GM19035 (cell line): ENCODE results near the gene KCNJ13.

ENCODE experiments used
- ATAC-seq: cut with Tn5 transposase; IDR thresholded peaks from one replicate; pipeline ENCODE4 v1.9.1; 2021; ENCODE audit not compliant: unreplicated experiment

The KCNJ13 gene

DNA sequence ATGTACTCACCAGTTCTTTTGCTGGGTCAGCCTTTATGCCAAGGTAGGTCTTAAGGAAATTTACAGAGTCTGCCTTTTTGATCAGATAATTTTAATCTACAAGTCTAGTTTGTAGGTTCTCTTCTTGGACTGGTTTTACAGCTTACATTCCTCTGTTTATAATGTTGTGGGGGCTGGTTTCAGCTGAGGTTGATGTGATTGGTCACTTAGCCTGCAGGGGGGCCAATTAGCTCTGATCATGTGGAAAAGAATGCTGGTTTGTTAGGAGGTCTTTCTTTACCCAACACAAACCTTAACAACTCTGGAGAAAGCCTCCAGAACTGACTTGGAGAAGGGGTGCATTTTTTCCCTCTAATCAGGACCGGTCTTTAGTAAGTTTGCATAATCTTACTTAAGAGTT, at the start of gene KCNJ13:
TSS of gene KCNJ13 (minus strand) at position 131 of the 400 bp plus-strand sequence. CDS start 5,203 bp downstream, outside the sequence.
- no peak for ATAC-seq

DNA sequence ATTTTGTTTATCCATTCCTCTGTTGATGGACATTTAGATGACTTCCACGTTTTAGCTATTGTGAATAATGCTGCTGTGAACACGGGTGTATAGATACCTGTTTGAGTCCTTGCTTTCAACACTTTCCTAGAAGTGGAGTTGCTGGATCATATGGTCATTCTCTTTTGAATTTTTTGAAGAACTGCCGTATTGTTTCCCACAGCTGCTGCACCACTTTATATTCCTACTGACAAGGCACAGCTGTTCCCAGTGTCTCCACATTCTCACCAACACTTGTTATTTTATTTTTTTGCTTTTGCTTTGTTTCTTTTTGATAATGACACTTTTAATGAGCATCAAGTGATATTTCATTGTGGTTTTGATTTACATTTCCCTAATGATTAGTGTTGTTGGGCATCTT, 41.4 kb upstream of the KCNJ13 start:
- ATAC-seq = no peak

DNA sequence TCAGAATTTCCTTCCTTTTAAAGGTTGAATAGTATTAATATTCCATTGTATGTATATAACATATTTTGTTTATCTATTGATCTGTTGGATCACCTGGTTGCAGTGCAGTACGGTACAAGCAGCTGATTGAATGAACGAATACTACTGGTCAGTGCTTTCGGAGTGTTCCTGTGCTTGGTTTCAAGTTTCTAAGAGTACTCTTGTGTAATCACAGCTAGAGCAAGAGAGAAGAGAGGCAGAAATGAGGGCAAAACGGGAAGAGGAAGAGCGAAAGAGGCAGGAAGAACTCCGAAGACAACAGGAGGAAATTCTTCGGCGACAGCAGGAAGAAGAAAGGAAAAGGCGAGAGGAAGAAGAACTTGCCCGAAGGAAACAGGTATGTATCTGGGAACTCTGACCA, 40.3 kb upstream of the KCNJ13 start:
- ATAC-seq = no peak

DNA sequence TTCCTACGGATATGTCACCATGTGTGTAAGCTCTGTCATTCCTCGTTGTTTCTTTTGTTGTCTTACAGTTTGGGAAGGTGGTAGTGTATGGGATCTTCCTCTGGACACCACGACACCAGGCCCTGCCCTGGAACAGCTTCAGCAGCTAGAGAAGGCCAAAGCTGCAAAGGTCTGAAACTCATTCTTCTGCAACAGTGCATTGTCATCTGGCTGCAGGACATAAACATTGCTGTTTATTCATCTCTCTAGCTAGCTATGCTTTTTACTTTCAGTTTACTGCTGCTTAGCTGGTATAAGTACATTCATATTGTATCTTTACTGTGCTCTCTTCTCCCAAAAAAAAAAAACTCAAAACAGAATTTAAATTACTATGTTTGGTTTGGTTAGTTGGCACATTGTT, 39.2 kb upstream of the KCNJ13 start:
- no peak for ATAC-seq

DNA sequence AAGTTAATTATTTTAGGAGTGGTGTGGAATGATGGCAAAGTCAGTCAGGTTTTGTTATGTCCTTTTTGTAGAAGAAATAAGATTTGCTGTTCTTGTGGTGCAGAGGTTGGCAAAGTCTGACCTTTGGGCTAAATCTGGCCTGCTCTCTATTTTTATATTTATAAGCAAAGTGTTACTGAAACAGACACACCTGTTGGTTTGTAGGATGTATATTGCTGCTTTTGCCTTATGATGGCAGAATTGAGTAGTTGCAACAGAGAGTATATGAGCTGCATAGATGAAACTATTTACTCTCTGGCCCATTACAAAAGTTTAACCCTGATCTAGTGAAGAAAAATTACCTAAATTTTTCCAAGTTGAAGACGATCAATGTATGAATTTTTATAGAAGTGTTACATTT, 34.1 kb upstream of the KCNJ13 start:
- no peak for ATAC-seq

DNA sequence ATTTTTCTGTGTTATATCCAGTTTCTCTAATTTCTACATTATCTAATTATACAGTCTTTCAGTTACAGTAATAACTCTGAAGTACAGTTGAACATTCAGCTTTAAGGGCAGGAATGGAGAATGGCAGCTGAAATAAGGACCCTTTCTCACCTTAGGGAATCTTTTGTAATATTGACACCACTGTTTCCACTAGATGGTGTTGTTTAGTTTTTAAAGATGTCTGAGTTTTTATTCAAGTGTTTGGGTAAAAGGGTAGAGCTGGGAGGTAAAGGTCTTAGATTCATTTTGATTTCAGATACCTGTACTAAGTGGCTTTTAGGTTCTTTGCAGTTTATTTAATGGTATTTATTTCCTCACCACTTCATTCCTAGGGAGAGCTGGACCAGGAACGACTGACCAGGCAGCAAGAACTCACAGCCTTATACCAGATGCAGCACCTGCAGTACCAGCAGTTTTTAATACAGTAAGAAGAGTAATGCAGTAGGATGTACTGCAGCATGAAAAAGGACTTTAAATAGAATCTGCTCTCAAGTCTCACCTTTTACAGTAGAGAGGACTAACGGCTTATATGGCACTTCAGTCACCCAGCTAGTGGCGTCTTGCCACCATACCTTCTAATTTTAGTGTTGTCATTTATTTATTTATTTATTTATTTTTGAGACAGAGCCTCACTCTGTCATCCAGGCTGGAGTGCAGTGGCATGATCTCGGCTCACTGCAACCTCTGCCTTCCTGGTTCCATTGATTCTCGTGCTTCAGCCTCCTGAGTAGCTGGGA, 33.2 kb upstream of the KCNJ13 start:
- ATAC-seq = no peak

DNA sequence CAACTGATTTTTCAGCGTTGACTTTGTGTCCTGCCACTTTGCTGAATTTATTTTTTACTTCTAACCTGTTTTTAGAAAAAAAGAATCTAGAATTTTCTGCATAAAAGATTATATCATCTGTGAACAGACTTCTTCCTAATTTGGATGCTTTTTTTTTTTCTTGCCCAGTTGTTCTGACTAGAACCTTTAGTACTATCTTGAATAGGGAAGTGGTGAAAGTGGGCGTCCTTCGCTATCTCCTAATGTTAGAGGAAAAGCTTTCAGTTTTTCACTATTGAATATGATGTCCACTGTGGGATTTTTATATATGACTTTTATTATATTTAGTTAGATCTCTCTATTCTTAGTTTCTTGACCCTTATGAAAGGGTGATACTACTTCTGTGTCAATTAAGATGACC, 25.7 kb upstream of the KCNJ13 start:
- ATAC-seq = no peak

DNA sequence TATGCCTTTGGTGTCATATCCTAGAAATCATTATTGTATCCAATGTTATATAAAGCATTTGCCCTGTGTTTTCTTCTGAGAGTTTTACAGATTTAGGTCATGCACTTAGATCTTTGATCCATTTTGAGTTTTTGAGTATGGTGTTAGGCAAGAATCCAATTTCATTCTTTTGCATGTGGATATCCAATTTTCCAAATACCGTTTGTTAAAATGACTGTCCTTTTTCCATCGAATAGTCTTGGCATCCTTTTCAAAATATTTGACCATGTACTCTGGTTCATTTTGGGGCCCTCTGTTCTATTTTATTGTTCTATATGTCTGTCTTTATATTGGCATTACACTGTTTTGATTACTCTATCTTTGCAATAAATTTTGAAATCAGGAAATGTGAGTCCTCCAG, 23.8 kb upstream of the KCNJ13 start:
- ATAC-seq = no peak

DNA sequence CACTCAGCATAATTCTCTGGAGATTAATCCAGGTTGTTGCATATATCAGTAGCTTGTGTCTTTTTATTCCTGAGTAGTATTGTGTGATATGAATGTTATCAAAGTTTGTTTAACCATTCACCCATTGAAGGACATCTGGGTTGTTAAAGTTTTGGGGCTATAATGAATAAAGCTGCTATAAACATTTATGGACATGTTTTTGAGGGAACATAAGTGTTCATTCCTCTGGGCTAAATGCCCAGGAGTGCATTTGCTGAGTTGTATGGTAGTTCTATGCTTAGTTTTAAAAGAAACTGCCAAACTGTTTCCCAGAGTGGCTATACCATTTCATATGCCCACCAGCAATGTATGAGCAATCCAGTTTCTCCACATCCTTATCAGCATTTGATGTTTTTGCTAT, 21.8 kb upstream of the KCNJ13 start:
- ATAC-seq = no peak

DNA sequence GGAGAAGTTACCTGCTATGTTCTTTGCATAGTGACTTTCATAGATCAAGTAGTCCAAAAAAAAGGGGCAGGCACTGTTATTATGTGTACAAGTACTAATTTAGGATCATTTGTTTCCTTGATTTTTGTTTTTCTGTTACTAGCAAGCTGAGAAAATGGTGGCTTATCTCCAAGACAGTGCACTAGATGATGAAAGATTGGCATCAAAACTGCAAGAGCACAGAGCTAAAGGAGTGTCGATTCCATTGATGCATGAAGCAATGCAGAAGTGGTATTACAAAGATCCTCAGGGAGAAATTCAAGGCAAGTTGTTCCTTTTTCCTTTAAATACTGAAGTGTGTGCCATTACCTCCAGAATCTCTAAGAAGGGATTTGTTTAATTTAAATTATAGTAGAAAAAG, 19.6 kb upstream of the KCNJ13 start:
- ATAC-seq = no peak

DNA sequence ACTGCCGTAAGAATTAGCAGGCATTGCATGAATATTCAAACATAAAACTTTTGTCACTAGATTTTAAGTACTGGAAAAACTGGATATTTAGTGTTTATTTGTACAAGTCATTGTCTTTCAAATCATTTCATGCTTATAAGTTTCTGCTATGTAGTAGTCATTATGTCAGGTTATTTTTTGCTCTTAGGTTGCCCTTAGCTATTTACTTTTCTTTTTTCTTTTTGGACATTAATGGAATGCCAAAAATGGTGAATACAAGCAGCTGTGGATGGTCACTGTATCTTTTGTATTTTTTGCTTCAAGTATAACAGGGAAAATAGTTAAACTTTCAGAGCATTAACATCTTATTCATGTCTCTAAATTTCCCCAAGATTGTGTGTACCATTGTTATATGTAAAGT, 18.6 kb upstream of the KCNJ13 start:
- no peak for ATAC-seq

DNA sequence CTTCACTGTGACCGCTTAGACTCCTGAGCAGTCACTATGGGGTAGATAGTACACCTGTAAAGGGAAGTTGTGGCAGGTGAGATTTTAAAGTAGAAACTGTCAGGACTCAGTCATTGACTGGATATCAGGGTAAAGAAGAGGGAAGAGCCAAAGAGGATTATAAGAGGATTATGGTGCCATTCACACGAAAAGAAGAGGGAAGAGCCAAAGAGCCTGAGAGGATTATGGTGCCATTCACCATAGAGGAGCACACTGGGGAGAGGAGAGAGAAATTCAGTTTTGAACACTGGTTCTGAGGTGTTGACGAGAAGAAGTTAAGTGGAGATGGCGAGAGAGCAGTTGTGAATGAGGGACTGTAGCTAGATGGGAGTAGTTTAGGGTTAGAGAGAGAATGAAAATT, 16.9 kb upstream of the KCNJ13 start:
- no peak for ATAC-seq

DNA sequence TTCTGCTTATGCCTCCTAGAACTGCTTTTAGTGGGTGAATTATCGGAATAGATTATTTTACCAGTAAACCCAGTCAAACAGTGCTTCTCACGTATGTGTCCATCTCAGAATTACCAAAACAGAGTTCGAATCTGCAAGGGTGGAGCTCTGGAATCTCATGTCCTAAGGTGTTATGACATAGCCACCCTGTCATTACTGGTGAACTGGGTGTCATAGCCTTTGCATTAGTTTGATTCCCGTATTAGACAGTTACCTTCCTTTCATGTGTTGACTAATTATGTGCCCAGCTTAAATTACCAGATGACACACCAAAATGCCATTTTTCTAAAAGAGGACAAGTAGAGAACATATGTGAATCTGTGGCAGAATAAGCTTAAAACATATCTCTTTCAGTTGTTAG, 15.2 kb upstream of the KCNJ13 start:
- no peak for ATAC-seq

DNA sequence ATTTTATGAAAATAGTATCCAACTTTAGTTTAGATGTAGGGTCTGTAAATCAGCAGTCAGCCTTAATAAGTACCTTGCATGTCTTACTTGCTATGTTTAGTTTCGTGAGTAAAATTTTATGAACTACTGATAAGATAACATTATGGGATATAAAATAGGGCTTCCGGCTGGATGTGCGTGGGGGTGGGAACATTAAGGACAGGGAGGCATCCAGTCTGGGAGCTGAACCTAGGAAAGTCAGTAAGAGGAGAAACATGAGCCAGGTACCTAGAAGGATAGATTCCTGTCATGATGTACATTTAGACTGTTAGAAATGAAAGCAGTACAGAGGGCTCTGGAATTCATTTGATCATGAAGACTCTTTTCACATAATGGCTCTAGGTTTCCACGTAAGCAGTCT, 12.7 kb upstream of the KCNJ13 start:
- ATAC-seq = no peak

DNA sequence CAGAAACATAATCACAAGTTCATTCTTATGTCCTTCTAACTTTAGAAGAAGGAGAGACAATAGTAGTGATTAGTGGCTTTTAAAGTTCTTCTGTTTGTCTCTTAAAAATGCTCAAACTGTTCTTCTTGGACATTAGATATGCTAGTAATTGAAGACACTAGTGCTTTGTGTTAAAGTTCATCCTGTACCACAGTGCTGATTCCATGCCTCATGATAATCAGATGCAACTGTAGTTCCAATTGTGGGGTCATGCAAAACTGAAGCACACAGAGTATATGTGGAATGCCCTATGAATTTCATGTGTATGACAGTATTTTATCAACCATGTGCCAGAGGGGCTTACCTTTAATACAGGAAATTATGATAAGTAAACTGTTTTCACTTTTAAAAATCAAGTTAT, 11.4 kb upstream of the KCNJ13 start:
- no peak for ATAC-seq

DNA sequence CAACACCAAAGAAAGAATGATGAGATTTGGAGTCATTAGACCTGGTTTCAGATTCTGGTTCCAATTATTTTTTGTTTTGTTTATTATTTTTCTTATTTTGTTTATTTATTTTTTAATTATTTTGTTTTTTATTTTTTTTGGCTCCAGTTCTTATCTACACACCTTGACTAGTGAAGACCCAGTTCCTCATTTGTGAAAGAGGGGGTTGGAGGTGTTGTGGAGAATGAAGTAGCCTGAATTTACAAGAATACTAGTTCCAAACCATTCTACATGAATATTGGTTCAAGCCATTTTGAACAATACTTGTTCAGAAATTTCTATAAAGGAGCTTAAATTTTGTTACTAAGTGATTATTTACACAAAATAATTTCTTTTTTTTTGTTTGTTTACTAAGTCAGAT, 6.9 kb upstream of the KCNJ13 start:
- ATAC-seq = no peak

DNA sequence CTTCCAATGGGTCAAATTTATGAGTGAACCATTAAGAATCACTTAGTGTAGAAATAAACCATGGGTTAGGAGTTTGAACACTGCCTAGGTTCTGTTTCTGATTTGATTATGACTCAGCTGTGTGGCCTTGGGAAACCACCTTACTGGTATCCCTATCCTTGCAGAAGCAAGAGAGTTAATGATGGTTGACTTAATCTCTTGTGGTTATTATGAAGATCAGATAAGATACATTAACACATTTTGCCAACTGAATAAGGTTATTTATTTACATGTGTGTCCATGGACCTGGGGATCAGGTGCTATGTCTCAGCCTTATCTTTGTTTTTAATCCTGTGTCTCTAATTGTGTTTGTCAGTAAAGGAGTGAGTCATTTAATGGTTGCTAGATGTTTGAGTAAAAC, 5.4 kb upstream of the KCNJ13 start:
- ATAC-seq = peak; percentile 86

DNA sequence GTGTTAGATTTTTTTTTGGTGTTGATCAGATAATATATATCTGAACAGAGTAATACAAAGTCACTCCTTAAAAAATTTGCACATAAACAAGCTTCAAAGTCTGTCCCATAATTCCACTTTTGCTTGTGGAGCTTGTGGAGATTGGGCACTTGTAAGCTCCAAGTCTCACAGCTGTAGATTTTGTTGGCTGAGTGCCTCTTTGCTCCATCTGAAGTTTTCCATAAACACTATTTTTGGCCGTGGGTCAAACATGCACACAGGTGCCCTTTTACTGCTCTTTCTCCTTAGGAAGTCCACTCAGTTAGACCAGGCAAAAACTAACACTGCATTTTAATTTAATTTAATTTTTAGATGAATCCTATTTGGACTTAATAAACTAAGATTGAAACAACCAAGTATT, 3.6 kb upstream of the KCNJ13 start:
- ATAC-seq = no peak

DNA sequence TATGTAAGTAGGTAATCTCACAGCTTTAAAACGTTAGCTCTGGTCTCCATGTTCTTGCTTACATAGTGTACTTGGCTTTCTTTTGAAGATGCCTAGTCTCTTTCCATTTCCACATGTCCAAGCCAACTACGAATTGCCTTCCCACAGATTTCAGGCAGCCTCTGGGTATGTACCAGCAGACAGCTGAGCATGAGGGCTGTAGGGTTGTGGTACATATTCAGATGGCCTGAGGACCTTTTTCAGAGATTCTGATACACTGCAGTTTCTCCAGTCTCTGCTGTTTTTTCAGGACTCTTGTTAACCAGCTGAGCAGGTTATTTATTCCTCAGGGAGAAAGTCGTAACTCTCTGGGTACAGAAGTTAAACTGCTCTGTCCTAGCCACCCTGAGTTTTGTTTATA, 3.1 kb upstream of the KCNJ13 start:
- no peak for ATAC-seq

DNA sequence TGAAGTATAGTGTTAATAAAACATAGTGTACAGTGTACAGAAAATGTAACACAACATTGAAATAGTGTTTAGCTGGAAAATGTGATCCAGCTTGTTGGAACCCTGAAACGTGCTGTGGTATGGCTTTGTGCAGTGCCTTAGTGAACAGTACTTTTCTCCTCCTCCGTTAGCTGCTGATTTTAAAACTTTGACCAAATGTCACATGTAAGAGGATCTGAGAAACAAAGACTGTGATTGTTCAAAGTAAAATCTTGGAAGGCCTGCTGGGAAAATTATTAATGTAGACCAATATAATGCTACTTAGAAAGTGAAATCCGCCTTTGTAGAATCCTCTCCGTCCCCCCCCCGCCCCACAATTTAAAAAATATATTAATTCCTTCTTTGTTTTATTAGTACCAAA, 911 bp upstream of the KCNJ13 start:
- no peak for ATAC-seq

DNA sequence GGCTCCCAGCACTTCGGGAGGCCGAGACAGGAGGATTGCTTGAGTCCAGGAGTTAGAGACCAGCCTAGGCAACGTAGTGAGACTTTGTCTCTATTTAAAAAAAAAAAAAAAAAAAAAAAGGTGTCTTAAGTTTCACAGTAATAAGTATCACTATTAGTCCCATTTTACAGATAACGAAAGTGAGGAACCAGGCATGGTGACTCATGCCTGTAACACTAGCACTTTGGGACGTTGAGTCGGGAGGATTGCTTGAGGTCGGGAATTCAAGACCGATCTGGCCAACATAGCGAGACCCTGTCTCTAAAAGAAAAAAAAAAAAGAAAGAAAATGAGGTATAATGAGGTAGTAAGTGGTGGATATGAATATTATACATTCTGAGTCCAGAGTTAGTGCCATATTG, 2.5 kb downstream of the KCNJ13 start:
- no peak for ATAC-seq

DNA sequence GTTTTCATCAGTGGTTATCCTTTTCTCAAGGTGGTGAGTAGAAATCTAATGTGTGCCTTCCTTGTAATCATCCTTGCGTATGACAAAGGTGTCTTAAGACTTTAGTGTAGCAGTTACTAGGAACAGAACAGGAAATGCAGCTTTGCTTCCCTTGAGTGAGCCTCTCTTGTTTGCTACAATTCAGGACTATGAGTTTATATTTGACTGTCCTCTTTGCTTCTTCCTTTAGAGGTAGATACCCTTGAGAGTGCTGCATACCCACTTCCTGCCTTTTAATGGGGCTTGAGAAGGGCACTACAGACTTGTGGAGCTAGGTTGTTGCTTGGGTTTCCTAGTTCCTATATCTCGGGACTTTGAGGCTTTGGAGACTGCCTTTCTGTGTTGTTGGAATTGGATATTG, 3.8 kb downstream of the KCNJ13 start:
- no peak for ATAC-seq

DNA sequence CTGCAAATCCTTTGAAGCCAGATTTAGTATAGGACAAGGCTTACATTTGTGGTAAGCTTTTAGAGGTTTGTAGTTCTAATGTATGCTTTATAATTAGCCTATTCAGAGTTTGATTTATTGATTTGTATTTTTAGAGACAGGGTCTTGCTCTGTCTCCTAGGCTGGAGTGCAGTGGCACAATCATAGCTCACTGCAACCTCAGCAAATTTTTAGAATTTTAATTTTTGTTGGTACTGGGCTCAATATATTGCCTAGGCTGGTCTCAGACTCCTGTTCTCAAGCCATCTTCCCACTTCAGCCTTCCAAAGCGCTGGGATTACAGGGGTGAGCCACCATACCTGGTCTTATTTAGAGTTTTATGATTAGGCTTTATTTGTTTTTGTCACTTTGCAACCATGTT, 4.5 kb downstream of the KCNJ13 start:
- no peak for ATAC-seq
